ELF-1 (cell line): ENCODE data around the gene LPIN2.
"Not testable (repeated sequence)": the region's sequence is repeated elsewhere in the genome, so short reads cannot be mapped to it uniquely, and the experiment has no call there.

ENCODE experiments used
- DNase-seq: peaks from one replicate; pipeline ENCODE4 v3.0.0-alpha.2; 2016; ENCODE audit warnings: low read depth, low spot score

LPIN2 gene

DNA sequence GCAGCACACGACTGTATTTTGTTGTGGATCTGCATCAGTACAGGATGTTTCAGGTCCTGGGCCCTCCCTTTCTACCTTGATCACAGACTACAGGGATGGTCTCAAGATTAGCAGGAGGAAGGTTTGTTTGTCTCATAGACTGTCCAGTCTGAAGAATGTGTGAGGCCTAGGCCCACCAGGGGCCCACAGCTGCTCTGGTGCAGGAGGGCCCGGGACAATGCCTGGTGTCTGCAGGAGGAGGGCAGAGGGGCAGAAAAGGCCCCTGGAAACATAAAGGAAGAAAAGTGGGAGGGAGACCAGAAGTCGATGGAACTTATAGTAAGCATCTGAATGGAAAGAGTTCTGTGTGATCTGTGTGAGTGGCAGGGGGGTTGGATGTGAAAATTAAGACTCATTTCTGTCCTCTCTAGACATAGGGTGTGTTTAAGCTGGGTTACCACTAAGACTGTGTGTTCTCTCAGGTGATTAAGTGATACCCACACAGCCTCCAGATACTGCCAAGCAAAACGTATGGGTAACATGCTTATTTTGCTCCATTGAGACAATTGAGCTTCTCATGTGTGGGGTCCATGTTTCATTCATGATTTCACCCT, 33.4 kb upstream of the LPIN2 start:
- DNase-seq = no peak

- DNase-seq = no peak
Observed at GRCh38 chr18:3044931-3045698, 32.2 kb upstream of the LPIN2 start.

- no peak for DNase-seq
Observed at GRCh38 chr18:3042379-3042778, 29.4 kb upstream of the LPIN2 start.

DNA sequence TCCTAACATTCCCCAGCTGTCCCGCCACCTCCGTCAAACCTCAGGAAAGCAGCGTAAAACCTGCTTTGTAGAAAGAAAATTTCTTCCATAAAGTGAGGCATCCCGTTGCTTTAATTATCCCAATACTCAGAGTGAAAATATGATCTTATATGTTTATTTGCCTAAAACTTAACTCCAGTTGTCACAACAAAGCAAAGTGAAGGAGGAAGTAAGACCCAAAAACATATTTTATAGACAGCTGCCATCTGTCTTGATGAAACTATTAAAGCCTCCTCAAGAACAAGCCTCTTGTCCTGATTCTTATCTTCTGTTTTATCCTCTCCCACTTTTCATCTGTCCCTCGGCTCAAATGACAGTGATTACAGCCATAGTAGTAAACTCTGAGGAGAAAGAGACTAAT, 28.9 kb upstream of the LPIN2 start:
- DNase-seq = no peak

- DNase-seq = no peak
Observed at GRCh38 chr18:3040881-3041280, 27.9 kb upstream of the LPIN2 start.

GRCh38 chr18:3040173-3040572, 27.2 kb upstream of the LPIN2 start:
- no peak for DNase-seq

DNA sequence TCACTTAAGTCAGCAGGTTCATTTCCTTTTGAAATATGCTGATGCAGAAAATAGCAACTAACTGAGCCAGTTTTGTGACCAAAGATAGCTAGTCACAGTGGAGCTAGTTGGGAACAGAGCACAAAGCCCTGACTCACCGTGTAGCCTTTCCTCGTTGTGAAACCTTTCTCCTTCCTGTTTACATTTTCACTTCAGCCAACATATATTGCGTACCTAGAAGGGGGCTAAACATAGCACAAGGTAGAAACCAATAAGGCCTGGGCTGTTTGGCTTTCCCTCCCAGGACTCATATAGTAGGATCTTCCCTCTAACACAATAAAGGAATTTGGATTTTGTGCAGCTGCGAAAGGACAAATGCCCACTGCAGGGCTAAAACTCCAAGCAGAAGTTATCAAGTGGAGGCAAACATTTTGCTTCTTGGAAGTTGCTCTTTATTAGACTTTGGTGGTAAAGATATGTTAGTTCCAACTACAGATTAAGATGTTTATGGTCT, 24.5 kb upstream of the LPIN2 start:
- DNase-seq = no peak

DNA sequence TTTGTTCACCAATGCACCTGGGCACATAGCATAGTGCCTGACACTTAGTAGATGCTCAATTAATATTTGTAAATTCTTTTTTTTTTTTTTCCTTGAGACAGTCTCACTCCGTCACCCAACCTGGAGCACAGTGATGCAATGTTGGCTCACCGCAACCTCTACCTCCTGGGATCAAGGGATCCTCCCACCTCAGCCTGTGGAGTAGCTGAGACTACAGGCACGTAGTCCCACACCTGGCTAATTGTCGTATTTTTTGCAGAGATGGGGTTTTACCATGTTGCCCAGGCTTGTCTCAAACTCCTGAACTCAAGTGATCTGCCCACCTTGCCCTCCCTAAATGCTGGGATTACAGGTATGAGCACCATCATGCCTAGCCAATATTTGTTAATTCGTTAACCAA, 23.2 kb upstream of the LPIN2 start:
- DNase-seq = no peak

GRCh38 chr18:3035635-3036034, 22.7 kb upstream of the LPIN2 start:
- DNase-seq = no peak

DNA sequence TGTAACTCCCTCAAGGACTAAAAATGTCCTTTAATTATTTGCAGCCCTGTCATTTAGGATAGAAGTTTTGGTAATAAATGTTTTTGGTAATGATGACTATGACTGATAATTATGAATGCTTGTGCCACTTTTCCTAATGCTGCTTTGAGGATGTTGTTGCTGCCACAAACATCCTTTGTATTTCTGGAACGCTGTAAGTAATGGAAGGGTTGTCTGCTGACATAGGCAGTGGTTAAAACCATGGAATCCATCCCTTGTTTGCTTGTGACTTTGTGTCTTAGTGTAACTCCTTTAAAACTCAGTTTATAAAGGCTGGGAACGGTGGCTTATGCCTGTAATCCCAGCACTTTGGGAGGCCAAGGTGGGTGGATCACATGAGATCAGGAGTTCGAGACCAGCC, 19.8 kb upstream of the LPIN2 start:
- DNase-seq = no peak

- DNase-seq = no peak
Observed at GRCh38 chr18:3029215-3029952, 16.4 kb upstream of the LPIN2 start.

GRCh38 chr18:3028115-3028514, 15.2 kb upstream of the LPIN2 start:
- DNase-seq = not testable (repeated sequence)

- DNase-seq = no peak
Observed at GRCh38 chr18:3027370-3027891, 14.5 kb upstream of the LPIN2 start.

DNA sequence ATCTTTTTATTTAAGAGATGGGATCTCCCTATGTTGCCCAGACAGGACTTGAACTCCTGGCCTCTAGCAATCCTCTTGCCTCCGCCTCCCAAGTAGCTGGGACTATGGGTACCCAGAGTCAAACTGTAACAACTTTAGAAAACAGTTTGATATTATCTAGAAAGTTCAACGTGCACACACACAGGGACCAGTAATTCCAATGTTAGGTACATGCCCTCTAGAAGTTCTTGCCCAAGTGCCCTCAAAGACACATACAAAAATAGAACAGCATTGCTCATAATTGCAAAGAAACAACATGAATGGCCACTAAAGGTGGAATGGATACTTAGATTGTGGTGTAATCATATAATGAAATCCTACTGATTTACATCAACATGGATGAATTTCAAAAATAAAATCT, 12.6 kb upstream of the LPIN2 start:
- DNase-seq = no peak

- DNase-seq = not testable (repeated sequence)
Observed at GRCh38 chr18:3023603-3024002, 10.7 kb upstream of the LPIN2 start.

DNA sequence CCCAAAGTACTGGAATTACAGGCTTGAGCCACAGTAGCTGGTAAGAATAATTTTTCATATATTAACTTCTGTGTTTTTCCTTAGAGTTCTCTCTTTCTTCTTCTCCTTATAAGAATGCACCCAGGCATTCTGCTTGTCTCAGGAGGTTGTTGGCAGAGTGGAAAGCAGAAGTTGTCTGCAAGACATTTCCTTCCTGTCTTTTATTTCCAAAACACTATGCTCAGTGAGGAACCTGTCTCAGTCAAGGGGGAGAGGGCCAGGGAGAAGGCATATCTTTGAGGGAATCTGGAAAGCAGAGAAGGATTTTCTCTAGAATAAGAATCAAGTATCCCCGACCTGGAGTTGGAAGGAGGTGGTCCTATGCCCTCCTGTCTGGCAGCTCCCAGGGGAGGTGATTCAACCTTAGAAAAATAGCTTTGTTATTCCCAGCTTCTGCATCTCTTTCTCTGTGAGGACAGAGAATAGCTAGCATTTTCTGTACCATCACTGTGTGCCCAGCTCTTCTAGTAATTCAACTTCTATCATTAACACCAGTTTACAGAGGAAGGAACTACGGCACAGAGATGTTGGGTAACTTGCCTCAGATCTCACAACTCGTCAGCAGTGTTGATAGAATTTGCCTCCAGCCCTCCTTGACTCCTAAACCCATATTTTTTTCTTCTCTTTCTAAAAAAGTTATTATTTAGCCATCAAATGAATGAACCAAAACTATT, 3.8 kb upstream of the LPIN2 start:
- DNase-seq = no peak

- no peak for DNase-seq
Observed at GRCh38 chr18:3015851-3016250, 2.9 kb upstream of the LPIN2 start.

- no peak for DNase-seq
Observed at GRCh38 chr18:3015204-3015592, 2.3 kb upstream of the LPIN2 start.

- no peak for DNase-seq
Observed at GRCh38 chr18:3014503-3015203, 1.7 kb upstream of the LPIN2 start.

DNA sequence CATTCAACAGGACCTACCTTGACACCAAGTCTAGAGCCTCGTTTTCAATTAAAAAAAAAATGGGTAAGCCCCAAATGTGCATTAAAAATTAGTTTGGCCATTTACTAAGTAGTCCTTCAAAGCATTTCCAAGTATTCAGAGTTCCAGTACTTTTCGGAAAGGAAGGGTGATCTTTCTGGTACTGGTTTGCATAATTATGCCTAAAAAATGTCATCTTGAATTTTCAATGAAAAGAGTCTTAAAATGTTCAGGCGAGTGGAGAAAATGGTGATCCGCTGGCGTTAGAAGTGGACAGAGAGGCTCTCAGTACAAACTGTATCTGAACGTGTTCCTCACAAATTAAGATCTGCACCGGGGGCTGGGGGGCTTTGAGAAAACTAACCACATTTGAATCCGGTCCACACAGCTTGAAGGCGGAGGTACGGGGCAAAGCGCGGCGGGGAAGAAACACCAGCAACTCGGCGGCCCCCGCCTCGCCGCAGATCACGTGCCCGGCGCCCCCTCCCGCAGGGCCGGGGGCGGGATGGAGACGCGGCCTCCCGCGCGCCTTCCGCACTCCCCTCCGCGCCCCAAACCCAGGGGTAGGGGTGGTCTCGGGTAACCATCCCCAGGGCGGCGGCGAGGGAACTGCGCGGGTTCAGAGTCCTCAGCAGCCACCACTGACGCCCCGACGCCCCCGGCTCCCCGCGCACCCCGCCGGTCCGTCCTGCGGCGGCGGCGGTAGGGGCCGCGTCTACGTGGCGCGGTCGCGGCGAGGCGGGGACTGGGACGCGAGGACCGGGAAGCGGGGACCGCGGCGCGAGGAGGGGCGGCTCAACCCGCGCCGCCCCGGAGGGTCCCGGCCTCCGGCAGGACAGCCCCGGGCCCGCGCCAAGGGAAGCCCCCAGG, 564 bp downstream of the LPIN2 start:
- no peak for DNase-seq
